ENCODE measurements around the gene ITGB2.

DNA sequence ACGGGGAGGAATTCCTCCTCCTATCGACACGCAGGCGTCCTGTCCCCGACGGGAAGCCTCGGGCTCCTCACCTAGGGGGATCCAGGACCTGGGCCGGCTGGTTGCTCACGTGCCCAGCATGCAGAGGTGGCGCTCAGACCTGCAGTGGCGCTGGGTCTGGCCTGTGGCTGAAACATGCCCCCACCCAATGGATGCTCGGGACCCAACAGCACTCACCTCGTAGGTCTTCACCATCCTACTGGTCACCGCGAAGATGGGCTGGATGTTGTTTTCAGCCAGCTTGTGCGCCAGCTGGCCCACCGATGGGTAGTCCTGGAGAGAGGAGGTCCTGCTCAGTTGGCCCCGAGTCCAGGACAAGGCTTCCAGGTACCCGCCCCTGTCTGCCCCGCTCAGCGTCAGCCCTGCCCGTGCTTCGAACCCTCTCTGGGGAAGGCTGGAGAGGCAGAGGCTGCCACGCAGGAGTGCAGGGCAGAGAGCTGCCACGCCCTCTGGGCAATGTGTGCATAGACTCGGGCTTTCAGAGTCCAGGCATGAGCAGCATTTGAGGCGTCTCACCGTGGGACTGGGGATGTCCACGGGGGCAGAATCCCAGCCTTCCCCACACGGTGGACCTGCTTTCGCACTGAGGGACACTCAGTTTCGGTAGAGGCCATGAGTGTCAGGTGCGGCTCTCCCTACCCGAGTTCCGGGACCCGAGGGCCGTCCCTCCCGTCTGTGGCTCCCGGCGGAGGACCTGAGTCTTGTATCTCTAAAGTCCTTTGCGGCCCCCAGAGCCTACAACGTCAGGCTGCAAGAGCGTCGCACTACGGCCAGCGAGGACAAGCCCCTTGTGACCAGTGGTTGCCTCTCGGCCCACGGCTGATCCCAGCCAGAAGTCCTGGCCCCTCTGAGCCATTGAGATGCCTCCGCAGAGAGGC is 21.6 kb downstream of the ITGB2 start:
- no peak for TF ChIP-seq SP1 (CRISPR knock-in tag; conservative IDR thresholded peaks at IDR 0.05)
- TF ChIP-seq, protein P1, sequence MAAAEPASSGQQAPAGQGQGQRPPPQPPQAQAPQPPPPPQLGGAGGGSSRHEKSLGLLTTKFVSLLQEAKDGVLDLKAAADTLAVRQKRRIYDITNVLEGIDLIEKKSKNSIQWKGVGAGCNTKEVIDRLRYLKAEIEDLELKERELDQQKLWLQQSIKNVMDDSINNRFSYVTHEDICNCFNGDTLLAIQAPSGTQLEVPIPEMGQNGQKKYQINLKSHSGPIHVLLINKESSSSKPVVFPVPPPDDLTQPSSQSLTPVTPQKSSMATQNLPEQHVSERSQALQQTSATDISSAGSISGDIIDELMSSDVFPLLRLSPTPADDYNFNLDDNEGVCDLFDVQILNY (CRISPR knock-in tag; IDR thresholded peaks at IDR 0.05): no peak
- TF ChIP-seq, protein P2, sequence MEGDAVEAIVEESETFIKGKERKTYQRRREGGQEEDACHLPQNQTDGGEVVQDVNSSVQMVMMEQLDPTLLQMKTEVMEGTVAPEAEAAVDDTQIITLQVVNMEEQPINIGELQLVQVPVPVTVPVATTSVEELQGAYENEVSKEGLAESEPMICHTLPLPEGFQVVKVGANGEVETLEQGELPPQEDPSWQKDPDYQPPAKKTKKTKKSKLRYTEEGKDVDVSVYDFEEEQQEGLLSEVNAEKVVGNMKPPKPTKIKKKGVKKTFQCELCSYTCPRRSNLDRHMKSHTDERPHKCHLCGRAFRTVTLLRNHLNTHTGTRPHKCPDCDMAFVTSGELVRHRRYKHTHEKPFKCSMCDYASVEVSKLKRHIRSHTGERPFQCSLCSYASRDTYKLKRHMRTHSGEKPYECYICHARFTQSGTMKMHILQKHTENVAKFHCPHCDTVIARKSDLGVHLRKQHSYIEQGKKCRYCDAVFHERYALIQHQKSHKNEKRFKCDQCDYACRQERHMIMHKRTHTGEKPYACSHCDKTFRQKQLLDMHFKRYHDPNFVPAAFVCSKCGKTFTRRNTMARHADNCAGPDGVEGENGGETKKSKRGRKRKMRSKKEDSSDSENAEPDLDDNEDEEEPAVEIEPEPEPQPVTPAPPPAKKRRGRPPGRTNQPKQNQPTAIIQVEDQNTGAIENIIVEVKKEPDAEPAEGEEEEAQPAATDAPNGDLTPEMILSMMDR (IDR thresholded peaks at IDR 0.05): no peak
- TF ChIP-seq, protein P3, sequence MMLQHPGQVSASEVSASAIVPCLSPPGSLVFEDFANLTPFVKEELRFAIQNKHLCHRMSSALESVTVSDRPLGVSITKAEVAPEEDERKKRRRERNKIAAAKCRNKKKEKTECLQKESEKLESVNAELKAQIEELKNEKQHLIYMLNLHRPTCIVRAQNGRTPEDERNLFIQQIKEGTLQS (CRISPR knock-in tag; conservative IDR thresholded peaks at IDR 0.05): no peak
- TF ChIP-seq, protein P4, sequence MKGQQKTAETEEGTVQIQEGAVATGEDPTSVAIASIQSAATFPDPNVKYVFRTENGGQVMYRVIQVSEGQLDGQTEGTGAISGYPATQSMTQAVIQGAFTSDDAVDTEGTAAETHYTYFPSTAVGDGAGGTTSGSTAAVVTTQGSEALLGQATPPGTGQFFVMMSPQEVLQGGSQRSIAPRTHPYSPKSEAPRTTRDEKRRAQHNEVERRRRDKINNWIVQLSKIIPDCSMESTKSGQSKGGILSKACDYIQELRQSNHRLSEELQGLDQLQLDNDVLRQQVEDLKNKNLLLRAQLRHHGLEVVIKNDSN (CRISPR knock-in tag; IDR thresholded peaks at IDR 0.05): no peak
